K562 (cell line): ENCODE data around the gene GET3. TPM values are rescaled to one million over a fixed set of nuclear protein-coding genes. Genes with fewer than 3 reads are reported as not detected.
A peak's percentile ranks its signal among the peaks of the same experiment; 100 is the strongest.

Experiments
- NFATC3 ChIP-seq: fragments of 450-650 bp; IDR thresholded peaks from 2 replicates; pipeline ENCODE4 v1.6.1; 2017; ENCODE audit warnings: mild to moderate bottlenecking
- NFXL1 ChIP-seq: fragments of 450-650 bp; formaldehyde crosslinking; IDR thresholded peaks from 2 replicates; pipeline ENCODE4 v1.4.0; 2021; ENCODE audit warnings: mild to moderate bottlenecking
- NR0B1 ChIP-seq: fragments of 450-650 bp; IDR thresholded peaks from one replicate; pipeline ENCODE4 v1.6.1; 2018; ENCODE audit warnings: mild to moderate bottlenecking, moderate library complexity; ENCODE audit not compliant: partially characterized antibody
- POLR2B ChIP-seq: fragments of 450-650 bp; IDR thresholded peaks from 2 replicates; pipeline ENCODE4 v1.6.1; 2018; ENCODE audit warnings: low read depth; ENCODE audit not compliant: partially characterized antibody
- POU5F1 ChIP-seq: fragments of 150-350 bp; IDR thresholded peaks from 2 replicates; pipeline ENCODE4 v1.6.1; 2014; ENCODE audit warnings: borderline replicate concordance, low read length, low read depth, mild to moderate bottlenecking; ENCODE audit not compliant: partially characterized antibody
- RNF219 ChIP-seq: fragments of 250-450 bp; sonication (Bioruptor Pico); IDR thresholded peaks from 2 replicates; pipeline ENCODE4 v1.5.0; 2022; ENCODE audit warnings: mild to moderate bottlenecking
- SNIP1 ChIP-seq: fragments of 450-650 bp; IDR thresholded peaks from 2 replicates; pipeline ENCODE4 v1.7.1; 2017; ENCODE audit warnings: low read depth, mild to moderate bottlenecking
- STAG1 ChIP-seq: sonication (generic); formaldehyde crosslinking; IDR thresholded peaks from 2 replicates; pipeline ENCODE4 v1.5.0; 2020; ENCODE audit warnings: missing genetic modification reagents, borderline replicate concordance
- USF1 ChIP-seq: sonication (generic); formaldehyde crosslinking; IDR thresholded peaks from 2 replicates; pipeline ENCODE4 v1.9.0; 2022; ENCODE audit warnings: mild to moderate bottlenecking, missing genetic modification reagents
- ZBTB40 ChIP-seq, 2 experiments: fragments of 450-650 bp in 1 of 2; sonication (generic) in 1 of 2; formaldehyde crosslinking in 1 of 2; IDR thresholded peaks; 2 replicates each; pipeline versions ENCODE4 v1.7.1 to v1.9.0; 2016 to 2022; ENCODE audit warnings: inconsistent platforms in 1 of 2, mild to moderate bottlenecking in 1 of 2, missing genetic modification reagents in 1 of 2
- ZEB2 ChIP-seq: fragments of 450-650 bp; IDR thresholded peaks from 2 replicates; pipeline ENCODE4 v1.6.1; 2016
- ZFX ChIP-seq: sonication (generic); formaldehyde crosslinking; IDR thresholded peaks from 2 replicates; pipeline ENCODE4 v1.8.0; 2022; ENCODE audit warnings: mild to moderate bottlenecking, missing genetic modification reagents, moderate library complexity
- ZNF217 ChIP-seq: sonication (generic); formaldehyde crosslinking; IDR thresholded peaks from 2 replicates; pipeline ENCODE4 v1.8.0; 2022; ENCODE audit warnings: mild to moderate bottlenecking, missing genetic modification reagents
- ZNF274 ChIP-seq: IDR thresholded peaks from 2 replicates; pipeline ENCODE4 v1.6.1; 2011; ENCODE audit warnings: low read depth, mild to moderate bottlenecking, low read length, moderate library complexity, borderline replicate concordance
- ZNF695 ChIP-seq: fragments of 450-650 bp; formaldehyde crosslinking; IDR thresholded peaks from 2 replicates; pipeline ENCODE4 v1.4.0; 2020; ENCODE audit warnings: mild to moderate bottlenecking, moderate library complexity
- polyA plus RNA-seq, 8 experiments: library from polyadenylated mRNA; depleted of rRNA in 4 of 8; stranded (reverse) in 5 of 8; unstranded in 3 of 8; fragments of >200 nt; fragmentation: Nextera tagmentation in 2 of 8; fragmentation: Illumina TruSeq in 1 of 8; extraction: Ambion mirVana in 2 of 8; extraction: Trizol in 1 of 8; gene quantifications; 2 replicates each; pipeline versions ENCODE4 v1.2.1 to v1.2.3, GENCODE V29; 2011 to 2014; ENCODE audit warnings: inconsistent platforms in 1 of 8, missing spikeins in 1 of 8
- total RNA-seq, 7 experiments: library from RNA; depleted of rRNA in 6 of 7; stranded (reverse); fragments of >200 nt in 6 of 7; fragmentation: Illumina TruSeq in 2 of 7; extraction: Trizol in 2 of 7; gene quantifications; 2 replicates each; pipeline versions ENCODE4 v1.2.1 to v1.2.3, GENCODE V29; 2011 to 2021; ENCODE audit warnings: low replicate concordance in 1 of 7

The GET3 gene
- total and polyA plus RNA-seq, 9 of the 15 experiments (the other 6 are each of a cell fraction or from before 2014, with no cell fraction given): 8.3 to 83.5 (median 51.8) TPM

GRCh38 chr19:12784871-12785430, 47.7 kb downstream of the GET3 start (continued):
- TF ChIP-seq RNF219 (no peak), STAG1 (CRISPR knock-in tag) (no peak), ZEB2 (no peak), NFXL1 (no peak), ZNF274 (no peak), POLR2B (no peak), NFATC3 (no peak), POU5F1 (no peak), USF1 (CRISPR knock-in tag) (no peak), ZFX (CRISPR knock-in tag) (no peak), NR0B1 (no peak), ZNF695 (no peak), ZBTB40 (IDR thresholded peaks at IDR 0.05) (0 out of 2 replicates have a peak, but pooled peaks have one; percentile 20), ZBTB40 (CRISPR knock-in tag; IDR thresholded peaks at IDR 0.05) (no peak), SNIP1 (no peak), ZNF217 (CRISPR knock-in tag) (no peak)
